SK-N-SH (cell line): ENCODE data around the gene ASIP.

ENCODE experiments used
- CHD2 ChIP-seq: fragments of 150-350 bp; IDR thresholded peaks from 2 replicates; pipeline ENCODE4 v1.6.1; 2018; ENCODE audit warnings: low read length; ENCODE audit not compliant: partially characterized antibody
- EP300 ChIP-seq, 2 experiments: IDR thresholded peaks; 2 replicates each; pipeline versions ENCODE4 v1.4.0 to v1.6.1; 2012; ENCODE audit warnings: borderline replicate concordance in 1 of 2, low read depth in 1 of 2, low read length in 1 of 2
- JUND ChIP-seq: IDR thresholded peaks from 2 replicates; pipeline ENCODE4 v1.4.0; 2012
- MXI1 ChIP-seq: IDR thresholded peaks from 2 replicates; pipeline ENCODE4 v1.6.1; 2012; ENCODE audit warnings: mild to moderate bottlenecking, low read depth, low read length, improper control_type of control experiment
- NFIC ChIP-seq: IDR thresholded peaks from 2 replicates; pipeline ENCODE4 v1.4.0; 2012; ENCODE audit warnings: borderline replicate concordance
- POLR2AphosphoS5 ChIP-seq: IDR thresholded peaks from 2 replicates; pipeline ENCODE4 v1.6.1; 2012; ENCODE audit warnings: low read depth, low read length
- RAD21 ChIP-seq: IDR thresholded peaks from 2 replicates; pipeline ENCODE4 v1.6.1; 2012; ENCODE audit warnings: mild to moderate bottlenecking, low read length
- SIN3A ChIP-seq: IDR thresholded peaks from 2 replicates; pipeline ENCODE4 v1.6.1; 2012; ENCODE audit warnings: low read depth, mild to moderate bottlenecking, low read length, moderate library complexity, borderline replicate concordance
- SMC3 ChIP-seq: IDR thresholded peaks from 2 replicates; pipeline ENCODE4 v1.6.1; 2012; ENCODE audit warnings: low read depth, low read length, improper control_type of control experiment
- TAF1 ChIP-seq: IDR thresholded peaks from 2 replicates; pipeline ENCODE4 v1.6.1; 2012; ENCODE audit warnings: low read depth, mild to moderate bottlenecking, low read length, moderate library complexity, borderline replicate concordance
- YY1 ChIP-seq: IDR thresholded peaks from 2 replicates; pipeline ENCODE4 v1.4.0; 2012; ENCODE audit warnings: low read depth, mild to moderate bottlenecking
- TF ChIP-seq, protein P1 (sequence below): fragments of 200-600 bp; sonication (generic); IDR thresholded peaks from 2 replicates; pipeline ENCODE4 v1.6.1; 2017; ENCODE audit warnings: antibody characterized with exemption, mild to moderate bottlenecking, moderate library complexity
- TF ChIP-seq, protein P2 (sequence below): IDR thresholded peaks from 2 replicates; pipeline ENCODE4 v1.4.0; 2012; ENCODE audit warnings: low read depth, borderline replicate concordance

DNA sequence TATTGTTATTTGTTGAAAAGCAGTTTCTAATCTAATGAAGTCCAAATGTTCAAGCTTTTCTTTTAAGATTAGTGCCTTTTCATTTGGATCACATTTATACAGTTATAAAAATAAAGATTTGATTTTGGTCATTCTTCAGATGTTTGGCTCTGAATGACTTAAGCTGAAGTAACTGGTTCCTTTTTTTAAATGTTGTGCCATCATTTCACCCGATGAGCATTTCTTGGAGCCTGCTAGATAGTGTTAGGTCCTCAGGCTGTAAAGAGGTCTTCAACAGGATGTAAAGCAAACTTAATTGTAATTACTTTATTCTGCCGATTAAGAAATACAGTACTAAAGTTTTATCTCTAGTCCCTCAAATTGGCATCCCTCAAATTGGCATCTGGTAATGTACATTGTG lies 41.2 kb upstream of the ASIP start:
- TF ChIP-seq TAF1 = no peak
- TF ChIP-seq, protein P1, sequence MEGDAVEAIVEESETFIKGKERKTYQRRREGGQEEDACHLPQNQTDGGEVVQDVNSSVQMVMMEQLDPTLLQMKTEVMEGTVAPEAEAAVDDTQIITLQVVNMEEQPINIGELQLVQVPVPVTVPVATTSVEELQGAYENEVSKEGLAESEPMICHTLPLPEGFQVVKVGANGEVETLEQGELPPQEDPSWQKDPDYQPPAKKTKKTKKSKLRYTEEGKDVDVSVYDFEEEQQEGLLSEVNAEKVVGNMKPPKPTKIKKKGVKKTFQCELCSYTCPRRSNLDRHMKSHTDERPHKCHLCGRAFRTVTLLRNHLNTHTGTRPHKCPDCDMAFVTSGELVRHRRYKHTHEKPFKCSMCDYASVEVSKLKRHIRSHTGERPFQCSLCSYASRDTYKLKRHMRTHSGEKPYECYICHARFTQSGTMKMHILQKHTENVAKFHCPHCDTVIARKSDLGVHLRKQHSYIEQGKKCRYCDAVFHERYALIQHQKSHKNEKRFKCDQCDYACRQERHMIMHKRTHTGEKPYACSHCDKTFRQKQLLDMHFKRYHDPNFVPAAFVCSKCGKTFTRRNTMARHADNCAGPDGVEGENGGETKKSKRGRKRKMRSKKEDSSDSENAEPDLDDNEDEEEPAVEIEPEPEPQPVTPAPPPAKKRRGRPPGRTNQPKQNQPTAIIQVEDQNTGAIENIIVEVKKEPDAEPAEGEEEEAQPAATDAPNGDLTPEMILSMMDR = no peak
- no peak for TF ChIP-seq NFIC
- TF ChIP-seq, protein P2, sequence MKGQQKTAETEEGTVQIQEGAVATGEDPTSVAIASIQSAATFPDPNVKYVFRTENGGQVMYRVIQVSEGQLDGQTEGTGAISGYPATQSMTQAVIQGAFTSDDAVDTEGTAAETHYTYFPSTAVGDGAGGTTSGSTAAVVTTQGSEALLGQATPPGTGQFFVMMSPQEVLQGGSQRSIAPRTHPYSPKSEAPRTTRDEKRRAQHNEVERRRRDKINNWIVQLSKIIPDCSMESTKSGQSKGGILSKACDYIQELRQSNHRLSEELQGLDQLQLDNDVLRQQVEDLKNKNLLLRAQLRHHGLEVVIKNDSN = no peak
- no peak for TF ChIP-seq MXI1
- no peak for TF ChIP-seq CHD2
- no peak for TF ChIP-seq RAD21
- no peak for TF ChIP-seq YY1
- no peak for TF ChIP-seq SMC3
- TF ChIP-seq POLR2AphosphoS5 = no peak
- TF ChIP-seq SIN3A = no peak
- no peak for TF ChIP-seq JUND
- TF ChIP-seq EP300 (IDR thresholded peaks at IDR 0.05; ENCODE audit: borderline replicate concordance in 1 of 2, low read depth in 1 of 2, low read length in 1 of 2) = no peak
